ENCODE results near the gene BTBD9.

Gene BTBD9

DNA sequence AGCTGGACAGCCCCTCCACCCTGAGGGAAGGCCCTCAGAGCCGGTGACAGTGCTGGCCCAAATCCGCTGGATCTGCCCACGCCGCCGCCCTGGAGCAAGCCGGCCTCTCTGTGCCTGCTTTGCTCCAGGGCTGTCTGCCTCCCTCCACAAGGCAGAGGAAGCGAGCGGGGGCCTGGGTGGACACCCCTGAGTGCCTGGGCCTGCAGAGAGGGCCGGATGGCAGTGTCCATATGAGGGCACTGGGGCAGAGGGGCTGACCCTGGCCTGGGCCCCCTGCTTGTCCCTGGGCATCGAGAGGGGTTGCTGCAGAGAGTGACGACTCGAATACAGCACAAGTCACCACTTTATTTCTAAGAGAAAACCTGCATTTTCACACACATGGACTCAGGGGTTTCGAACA, 471.6 kb downstream of the BTBD9 start:
- Histone ChIP-seq H3K4me3 (ENCODE audit: low read depth, low read length) (no peak overlapping the region), H3K27me3 (ENCODE audit: insufficient read depth, low read depth, severe bottlenecking) (no peaks in the 10 kb centered on the region), H3K27ac (no peak overlapping the region), H3K36me3 (no peaks in the 10 kb centered on the region), H3K9me3 (ENCODE audit: severe bottlenecking) (no peaks in the 10 kb centered on the region)
- no peak for DNase-seq
- TF ChIP-seq, protein P1, sequence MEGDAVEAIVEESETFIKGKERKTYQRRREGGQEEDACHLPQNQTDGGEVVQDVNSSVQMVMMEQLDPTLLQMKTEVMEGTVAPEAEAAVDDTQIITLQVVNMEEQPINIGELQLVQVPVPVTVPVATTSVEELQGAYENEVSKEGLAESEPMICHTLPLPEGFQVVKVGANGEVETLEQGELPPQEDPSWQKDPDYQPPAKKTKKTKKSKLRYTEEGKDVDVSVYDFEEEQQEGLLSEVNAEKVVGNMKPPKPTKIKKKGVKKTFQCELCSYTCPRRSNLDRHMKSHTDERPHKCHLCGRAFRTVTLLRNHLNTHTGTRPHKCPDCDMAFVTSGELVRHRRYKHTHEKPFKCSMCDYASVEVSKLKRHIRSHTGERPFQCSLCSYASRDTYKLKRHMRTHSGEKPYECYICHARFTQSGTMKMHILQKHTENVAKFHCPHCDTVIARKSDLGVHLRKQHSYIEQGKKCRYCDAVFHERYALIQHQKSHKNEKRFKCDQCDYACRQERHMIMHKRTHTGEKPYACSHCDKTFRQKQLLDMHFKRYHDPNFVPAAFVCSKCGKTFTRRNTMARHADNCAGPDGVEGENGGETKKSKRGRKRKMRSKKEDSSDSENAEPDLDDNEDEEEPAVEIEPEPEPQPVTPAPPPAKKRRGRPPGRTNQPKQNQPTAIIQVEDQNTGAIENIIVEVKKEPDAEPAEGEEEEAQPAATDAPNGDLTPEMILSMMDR (IDR thresholded peaks at IDR 0.05; ENCODE audit: low read depth, low read length), result no peak

DNA sequence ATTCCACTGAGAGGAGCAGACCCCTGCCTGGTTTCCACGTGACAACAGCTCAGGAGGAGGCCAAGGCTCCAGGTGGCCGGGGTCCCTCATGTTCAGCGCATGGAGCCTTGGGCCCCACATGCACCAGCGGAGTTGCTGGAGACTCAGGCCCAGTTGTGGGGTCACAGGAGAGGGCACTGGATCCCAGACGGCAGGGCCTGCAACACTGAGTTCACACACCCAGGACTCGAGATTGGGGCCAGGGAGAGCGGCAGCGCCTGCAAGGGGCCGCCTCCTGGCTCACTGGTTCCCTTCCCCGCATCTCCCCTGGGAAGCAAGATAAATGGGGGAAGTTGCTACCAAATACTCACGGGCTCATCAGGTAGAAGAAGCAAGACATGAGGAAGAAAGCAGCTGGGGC, 472.1 kb downstream of the BTBD9 start:
- TF ChIP-seq, protein P1 (IDR thresholded peaks at IDR 0.05; ENCODE audit: low read depth, low read length), result no peak
- DNase-seq, result no peak
- H3K4me3 ChIP-seq (ENCODE audit: low read depth, low read length), result no peak overlapping the region
- no peak overlapping the region for H3K27ac ChIP-seq
- no peaks in the 10 kb centered on the region for H3K9me3 ChIP-seq (ENCODE audit: severe bottlenecking)
- no peaks in the 10 kb centered on the region for H3K27me3 ChIP-seq (ENCODE audit: insufficient read depth, low read depth, severe bottlenecking)
- no peaks in the 10 kb centered on the region for H3K36me3 ChIP-seq

DNA sequence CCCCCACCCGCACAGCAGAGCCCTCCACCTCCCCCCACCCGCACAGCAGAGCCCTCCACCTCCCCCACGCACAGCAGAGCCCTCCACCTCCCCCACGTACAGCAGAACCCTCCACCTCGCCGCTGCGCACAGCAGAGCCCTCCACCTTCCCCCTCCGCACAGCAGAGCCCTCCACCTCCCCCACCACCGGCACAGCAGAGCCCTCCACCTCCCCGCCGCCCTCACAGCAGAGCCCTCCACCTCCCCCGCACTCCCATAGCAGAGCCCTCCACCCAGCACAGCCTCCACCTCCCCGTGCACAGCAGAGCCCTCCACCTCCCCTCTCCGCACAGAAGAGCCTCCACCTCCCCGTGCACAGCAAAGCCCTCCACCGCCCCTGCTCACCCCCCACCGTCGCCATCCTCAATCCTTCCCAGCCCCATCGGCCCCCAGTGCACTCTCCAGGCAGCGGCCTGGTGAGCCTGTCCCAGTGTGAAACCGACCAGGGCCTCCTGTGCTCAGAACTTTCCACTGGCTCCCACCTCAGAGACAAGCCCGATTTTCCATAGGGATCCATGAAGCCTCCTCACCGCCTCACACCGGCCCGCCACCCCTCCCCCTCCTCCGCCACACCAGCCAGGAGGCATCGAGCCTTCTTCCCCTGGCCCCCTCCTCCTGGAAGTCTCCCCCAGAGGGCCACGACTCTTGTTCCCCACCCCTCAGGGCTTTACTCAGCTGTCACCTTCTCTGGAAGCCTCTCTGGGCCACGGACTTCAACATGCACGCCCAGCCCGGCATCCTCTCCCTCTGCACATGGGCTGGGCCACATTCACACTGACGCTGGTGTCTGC, 473.1 kb downstream of the BTBD9 start:
- DNase-seq, result no peak
- Histone ChIP-seq H3K36me3 (no peaks in the 10 kb centered on the region; the same call in 1 of the 2 replicates), H3K9me3 (ENCODE audit: severe bottlenecking) (no peaks in the 10 kb centered on the region), H3K4me3 (ENCODE audit: low read depth, low read length) (no peak overlapping the region), H3K27me3 (ENCODE audit: insufficient read depth, low read depth, severe bottlenecking) (no peaks in the 10 kb centered on the region), H3K27ac (no peak overlapping the region)
- TF ChIP-seq, protein P1 (IDR thresholded peaks at IDR 0.05; ENCODE audit: low read depth, low read length), result no peak

DNA sequence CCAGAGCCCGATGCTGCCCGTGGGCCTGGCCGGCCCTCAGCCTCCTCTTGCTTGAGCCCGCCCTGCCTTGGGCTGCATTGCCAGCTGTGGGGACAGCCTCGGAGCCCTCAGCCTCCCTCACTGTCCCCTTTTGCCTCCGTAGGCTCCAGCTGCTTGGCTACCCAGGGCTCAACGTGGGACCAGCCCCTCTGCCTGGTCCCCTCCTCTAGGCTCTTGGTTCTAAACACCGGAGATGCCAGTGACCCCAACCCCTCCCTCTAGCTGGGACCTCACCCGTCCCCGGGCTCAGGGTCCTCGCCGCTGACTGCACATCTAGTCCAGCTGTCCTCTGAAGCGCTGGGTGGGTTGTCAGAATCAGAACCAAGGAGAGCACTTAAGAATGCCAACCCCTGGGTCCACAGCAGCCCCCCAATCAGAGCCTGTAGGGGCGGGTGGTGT, 475.0 kb downstream of the BTBD9 start:
- no peak overlapping the region for H3K4me3 ChIP-seq (ENCODE audit: low read depth, low read length)
- DNase-seq, result no peak
- no peaks in the 10 kb centered on the region for H3K9me3 ChIP-seq (ENCODE audit: severe bottlenecking)
- no peak overlapping the region for H3K27ac ChIP-seq
- TF ChIP-seq, protein P1 (IDR thresholded peaks at IDR 0.05; ENCODE audit: low read depth, low read length), result no peak
- no peaks in the 10 kb centered on the region for H3K27me3 ChIP-seq (ENCODE audit: insufficient read depth, low read depth, severe bottlenecking)
- peaks cover 11% of the 10 kb centered on the region for H3K36me3 ChIP-seq

DNA sequence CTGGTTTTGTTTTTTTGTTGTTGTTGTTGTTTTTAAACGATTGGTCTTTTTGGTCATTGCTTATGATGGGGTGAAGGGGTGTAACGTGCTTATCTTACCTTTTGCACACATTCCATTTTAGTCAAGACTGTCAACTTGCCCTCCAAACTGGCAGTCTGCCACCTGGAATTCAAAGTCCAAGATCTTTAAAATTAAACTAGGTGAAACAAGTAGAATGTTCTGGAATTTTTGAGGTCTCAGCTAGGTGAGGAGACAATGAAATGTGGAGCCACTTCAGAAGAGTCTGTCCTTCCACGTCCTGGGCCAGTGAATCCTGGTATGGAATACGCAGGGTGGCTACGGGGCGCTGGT, 475.6 kb downstream of the BTBD9 start:
- Histone ChIP-seq H3K9me3 (ENCODE audit: severe bottlenecking) (no peaks in the 10 kb centered on the region), H3K4me3 (ENCODE audit: low read depth, low read length) (no peak overlapping the region), H3K27me3 (ENCODE audit: insufficient read depth, low read depth, severe bottlenecking) (no peaks in the 10 kb centered on the region), H3K27ac (no peak overlapping the region), H3K36me3 (peaks cover 13% of the 10 kb centered on the region)
- TF ChIP-seq, protein P1 (IDR thresholded peaks at IDR 0.05; ENCODE audit: low read depth, low read length), result no peak
- no peak for DNase-seq

All from WERI-Rb-1 (cell line).